Activated gamma-delta T cell (primary cell): ENCODE measurements around the gene FGGY.
"Not testable (repeated sequence)": the region's sequence is repeated elsewhere in the genome, so short reads cannot be mapped to it uniquely, and the experiment has no call there.

Experiments
- DNase-seq: peaks from one replicate; lab custom pipeline; 2025; lab: John Stamatoyannopoulos, UW

Gene FGGY

GRCh38 chr1:59352065-59352464 lies 55.2 kb downstream of the FGGY start:
- no peak for DNase-seq

- no peak for DNase-seq
Observed at GRCh38 chr1:59353453-59353852, 56.6 kb downstream of the FGGY start.

DNA sequence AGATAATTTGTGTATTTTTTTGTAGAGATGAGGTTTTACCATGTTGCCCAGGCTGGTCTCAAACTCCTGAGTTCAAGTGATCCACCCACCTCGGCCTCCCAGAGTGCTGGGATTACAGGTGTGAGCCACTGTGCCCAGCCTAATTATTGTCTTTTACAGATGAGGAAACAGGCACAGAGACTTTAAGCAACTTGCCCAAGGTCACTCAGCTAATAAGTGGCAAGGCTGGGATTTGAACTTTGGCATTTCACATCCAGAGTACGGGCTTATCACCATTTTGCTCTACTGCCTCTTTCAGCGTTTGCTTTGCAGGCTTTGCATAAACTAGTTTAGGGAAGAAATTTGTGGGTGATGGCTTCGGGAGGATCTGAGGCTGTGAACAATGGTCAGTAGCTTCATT lies 57.3 kb downstream of the FGGY start:
- not testable (repeated sequence) for DNase-seq

DNA sequence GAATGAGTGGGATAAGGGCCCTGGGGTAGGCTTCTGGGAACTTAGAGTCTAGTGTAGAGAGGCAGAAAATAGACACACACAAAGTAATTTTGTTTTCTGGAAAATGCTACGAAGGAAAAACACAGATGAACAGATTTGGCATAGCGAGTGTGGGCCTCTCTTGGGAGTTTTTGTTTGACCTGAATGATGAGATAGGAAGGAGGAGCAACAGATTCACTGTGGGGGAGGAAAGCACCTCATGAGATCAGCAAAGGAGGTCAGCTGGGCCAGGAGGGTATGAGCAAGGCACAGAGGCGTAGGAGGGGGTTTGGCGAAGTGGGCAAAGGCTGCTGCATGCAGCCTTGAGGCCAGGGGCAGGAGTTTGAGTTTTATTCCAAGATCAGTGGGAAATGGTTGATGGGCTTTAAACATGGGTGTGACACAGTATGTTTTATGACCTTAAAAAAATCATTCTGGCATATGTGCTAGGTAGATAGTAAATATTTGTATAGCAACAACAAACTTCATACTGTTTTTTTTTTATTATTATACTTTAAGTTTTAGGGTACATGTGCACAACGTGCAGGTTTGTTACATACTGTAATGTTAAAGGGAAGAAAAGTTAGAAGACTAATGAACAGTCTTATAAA lies 57.9 kb downstream of the FGGY start:
- DNase-seq: no peak

GRCh38 chr1:59355361-59355760 lies 58.5 kb downstream of the FGGY start:
- no peak for DNase-seq

DNA sequence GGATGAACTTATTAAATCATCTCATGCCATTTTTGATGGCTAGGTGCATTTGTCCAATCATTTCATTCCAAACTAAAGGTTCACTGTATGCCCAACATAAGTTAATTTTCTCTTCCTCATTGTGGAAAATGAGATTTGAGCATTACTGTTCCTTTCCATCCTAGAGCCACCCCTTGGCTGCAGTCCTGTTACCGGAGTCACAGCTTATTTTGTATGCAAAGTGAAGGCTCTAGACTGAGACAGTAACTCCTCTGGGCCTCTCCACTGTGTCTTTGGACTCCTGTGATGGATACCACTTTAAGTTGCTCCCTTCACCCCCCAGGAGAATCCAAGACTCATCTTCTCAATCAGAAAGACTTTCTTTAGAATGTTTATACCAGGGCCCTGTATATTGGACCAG lies 59.7 kb downstream of the FGGY start:
- DNase-seq: no peak

GRCh38 chr1:59357645-59358320 lies 60.9 kb downstream of the FGGY start:
- DNase-seq: no peak

GRCh38 chr1:59359325-59359724 lies 62.4 kb downstream of the FGGY start:
- DNase-seq: no peak

DNA sequence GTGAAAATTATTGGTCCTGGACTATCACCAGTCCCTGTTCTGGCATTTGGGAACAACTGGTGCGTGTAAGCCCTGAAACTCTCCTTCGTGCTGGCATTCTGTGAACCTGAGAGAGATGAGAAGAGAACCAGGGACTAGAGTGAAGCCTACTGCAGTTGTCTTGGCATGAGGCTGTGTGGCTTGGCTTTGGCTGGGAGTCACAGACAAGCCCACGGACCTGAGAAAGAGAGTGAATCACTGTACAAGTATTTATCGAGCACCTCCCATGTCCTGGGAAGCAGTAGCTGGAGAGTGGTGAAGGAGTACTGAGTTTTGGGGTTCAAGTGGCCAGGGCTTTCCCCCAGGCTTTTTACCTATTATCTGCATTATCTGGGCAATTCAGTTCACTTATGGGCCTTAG lies 63.3 kb downstream of the FGGY start:
- no peak for DNase-seq

GRCh38 chr1:59360729-59361128 lies 63.8 kb downstream of the FGGY start:
- DNase-seq: no peak

GRCh38 chr1:59361766-59362165 lies 64.9 kb downstream of the FGGY start:
- no peak for DNase-seq

DNA sequence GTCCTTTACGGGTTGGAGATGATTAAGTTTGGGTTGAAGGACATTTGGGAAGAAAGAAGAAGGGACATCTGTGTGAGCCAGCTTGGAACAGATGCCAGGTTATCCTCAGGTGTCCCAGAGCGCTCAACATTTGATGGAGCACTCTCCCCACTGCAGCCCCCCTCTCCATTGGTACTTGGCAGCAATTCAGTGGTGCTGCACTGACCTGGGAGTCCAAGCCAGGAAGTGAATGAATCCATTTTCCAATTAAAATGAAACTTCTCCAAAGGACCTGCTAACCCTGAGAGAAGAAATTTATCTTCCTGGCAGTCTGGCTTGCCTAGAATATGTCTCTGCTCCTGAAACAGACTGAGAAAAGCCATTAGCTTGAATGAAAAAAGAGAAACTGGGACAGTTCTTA lies 67.1 kb downstream of the FGGY start:
- DNase-seq: no peak

- no peak for DNase-seq
Observed at GRCh38 chr1:59366346-59366745, 69.5 kb downstream of the FGGY start.

DNA sequence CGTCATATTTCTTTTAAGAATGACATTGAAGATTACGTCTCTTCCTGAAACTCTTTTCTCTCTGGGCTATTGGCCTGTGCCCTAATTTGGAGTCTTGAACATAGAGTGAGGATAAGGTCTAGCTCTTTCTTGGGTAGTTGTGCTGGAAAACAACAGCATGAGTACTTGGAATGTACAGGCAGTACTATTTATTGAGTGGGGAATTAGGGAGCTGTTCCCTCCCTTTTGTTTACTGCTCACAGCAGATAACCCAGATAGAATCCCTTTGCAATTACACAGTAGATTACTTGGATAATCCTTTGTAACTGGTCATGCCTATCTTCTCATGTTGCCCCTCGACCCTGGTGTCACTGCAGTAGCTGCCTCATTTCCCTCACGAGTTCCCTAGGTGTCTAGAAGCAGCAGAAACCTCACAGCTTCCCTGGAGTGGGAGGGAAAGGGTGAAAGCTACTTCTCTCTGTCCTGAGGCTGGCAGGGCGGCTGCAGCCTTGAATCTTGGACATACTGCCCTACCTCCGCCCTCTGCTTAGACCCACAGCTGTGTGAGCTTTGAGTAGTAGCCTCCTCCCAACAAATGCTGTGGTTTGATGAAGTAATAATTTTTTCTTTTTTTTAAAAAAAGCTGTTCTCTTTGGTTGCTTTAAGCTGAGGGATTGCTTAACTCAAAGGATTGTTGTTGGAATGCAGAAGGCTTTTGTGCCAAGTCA lies 70.6 kb downstream of the FGGY start:
- DNase-seq: no peak

GRCh38 chr1:59368008-59368670 lies 71.2 kb downstream of the FGGY start:
- no peak for DNase-seq

GRCh38 chr1:59375321-59376220 lies 78.7 kb downstream of the FGGY start:
- no peak for DNase-seq

GRCh38 chr1:59377350-59377904 lies 80.5 kb downstream of the FGGY start:
- no peak for DNase-seq

GRCh38 chr1:59378621-59379370 lies 81.9 kb downstream of the FGGY start:
- DNase-seq: no peak

- no peak for DNase-seq
Observed at GRCh38 chr1:59379371-59379728, 82.5 kb downstream of the FGGY start.

GRCh38 chr1:59383963-59384362 lies 87.1 kb downstream of the FGGY start:
- no peak for DNase-seq

DNA sequence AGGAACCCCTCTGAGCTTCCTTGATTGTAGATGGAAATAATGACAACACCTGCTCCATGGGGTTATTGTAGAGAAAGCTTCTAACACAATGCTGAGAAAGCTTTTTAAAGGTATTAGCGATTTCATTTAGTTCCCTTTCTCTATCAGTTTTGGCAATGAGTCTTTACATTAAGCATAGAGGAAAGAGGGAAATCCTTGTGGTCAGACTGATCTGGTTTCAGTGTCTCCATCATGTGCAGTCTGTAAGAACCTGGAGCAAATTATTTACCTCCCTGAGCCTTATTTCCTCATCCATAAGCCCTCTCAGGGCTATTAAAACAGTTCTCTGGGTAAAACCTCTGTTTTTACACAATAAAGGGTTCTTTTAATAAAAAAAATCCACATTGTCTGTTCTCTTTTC lies 87.5 kb downstream of the FGGY start:
- no peak for DNase-seq
